Sigmoid colon (tissue), 7 donors: Measurements from ENCODE around the gene PRPF40B. TPM values are rescaled to one million over a fixed set of nuclear protein-coding genes. Genes with fewer than 3 reads are reported as not detected.

Source experiments
- DNase-seq: peaks from one replicate; pipeline ENCODE4 v3.0.0-alpha.2; 2019
- H3K27ac ChIP-seq, 4 donors: fragments of 200-600 bp; sonication (generic); one replicate each; pipeline ENCODE4 v1.5.1; 2016 to 2019; ENCODE audit warnings: mild to moderate bottlenecking in 1 of 4
- H3K27me3 ChIP-seq, 3 donors: fragments of 200-600 bp; sonication (generic); one replicate each; pipeline ENCODE4 v1.5.1; 2019; ENCODE audit warnings: mild to moderate bottlenecking in 1 of 3
- H3K36me3 ChIP-seq, 4 donors: fragments of 200-600 bp; sonication (generic); one replicate each; pipeline ENCODE4 v1.5.1; 2016 to 2019
- H3K4me1 ChIP-seq, 4 donors: fragments of 200-600 bp; sonication (generic); one replicate each; pipeline ENCODE4 v1.5.1; 2017 to 2019
- H3K4me3 ChIP-seq, 4 donors: fragments of 200-600 bp; sonication (generic); one replicate each; pipeline ENCODE4 v1.5.1; 2017 to 2019; ENCODE audit warnings: mild to moderate bottlenecking in 2 of 4, moderate library complexity in 1 of 4
- H3K9me3 ChIP-seq, 4 donors: fragments of 200-600 bp in 3 of 4; sonication (generic) in 3 of 4; one replicate each; pipeline versions ENCODE4 v1.5.1 to v1.6.1; 2013 to 2019
- EP300 ChIP-seq, 4 donors: sonication (generic); formaldehyde crosslinking; IDR thresholded peaks; one replicate each; pipeline ENCODE4 v1.6.1; 2017; ENCODE audit warnings: antibody characterized with exemption in 4 of 4
- POLR2A ChIP-seq, 2 donors: fragments of 450-650 bp; IDR thresholded peaks; one replicate each; pipeline ENCODE4 v1.6.1; 2016; ENCODE audit warnings: antibody characterized with exemption in 2 of 2, mild to moderate bottlenecking in 2 of 2, moderate library complexity in 2 of 2
- POLR2AphosphoS5 ChIP-seq, 4 donors: sonication (generic); formaldehyde crosslinking; IDR thresholded peaks; one replicate each; pipeline ENCODE4 v1.6.1; 2017; ENCODE audit warnings: antibody characterized with exemption in 4 of 4
- WGBS, 2 donors: extraction: QIAGEN DNeasy Blood & Tissue Kit; methylation state at CpG; one replicate each; pipeline ENCODE4 v1.1.7; 2013; 5-methylcytosine and 5-hydroxymethylcytosine counted together
- intact Hi-C: fragments of 100-400 bp; cut with DNase I; formaldehyde crosslinking; loops from one replicate; pipeline ENCODE4 v1.15.1; 2023
- polyA plus RNA-seq, 3 donors: library from polyadenylated mRNA; stranded (reverse); fragments of 200-250 nt; gene quantifications; one replicate each; pipeline ENCODE4 v1.2.3, GENCODE V29; 2013
- total RNA-seq, 4 donors: library from RNA; depleted of rRNA; stranded (reverse); fragments of >200 nt; gene quantifications; one replicate each; pipeline ENCODE4 v1.1.0, GENCODE V29; 2016
- TF ChIP-seq, protein P1 (sequence below), 4 experiments: fragments of 450-650 bp in 3 of 4; fragments of 200-600 bp in 1 of 4; IDR thresholded peaks; one replicate each; pipeline ENCODE4 v1.5.1; 2016 to 2019; ENCODE audit warnings: antibody characterized with exemption in 4 of 4, mild to moderate bottlenecking in 3 of 4, moderate library complexity in 2 of 4
- donor health status: healthy with polysubstance abuse.
- donor health status: Bipolar disorder and iron deficiency.
- donor health status: healthy.

Gene PRPF40B
- total and polyA plus RNA-seq, 7 donors: 1.4 to 27.5 (median 13.3) TPM

GRCh38 chr12:49631336-49631907 lies 8.1 kb downstream of the PRPF40B start:
- 90 to 97% methylated on average over 6 of the region's 6 CpGs for WGBS, 2 donors
- TF ChIP-seq, protein P1, sequence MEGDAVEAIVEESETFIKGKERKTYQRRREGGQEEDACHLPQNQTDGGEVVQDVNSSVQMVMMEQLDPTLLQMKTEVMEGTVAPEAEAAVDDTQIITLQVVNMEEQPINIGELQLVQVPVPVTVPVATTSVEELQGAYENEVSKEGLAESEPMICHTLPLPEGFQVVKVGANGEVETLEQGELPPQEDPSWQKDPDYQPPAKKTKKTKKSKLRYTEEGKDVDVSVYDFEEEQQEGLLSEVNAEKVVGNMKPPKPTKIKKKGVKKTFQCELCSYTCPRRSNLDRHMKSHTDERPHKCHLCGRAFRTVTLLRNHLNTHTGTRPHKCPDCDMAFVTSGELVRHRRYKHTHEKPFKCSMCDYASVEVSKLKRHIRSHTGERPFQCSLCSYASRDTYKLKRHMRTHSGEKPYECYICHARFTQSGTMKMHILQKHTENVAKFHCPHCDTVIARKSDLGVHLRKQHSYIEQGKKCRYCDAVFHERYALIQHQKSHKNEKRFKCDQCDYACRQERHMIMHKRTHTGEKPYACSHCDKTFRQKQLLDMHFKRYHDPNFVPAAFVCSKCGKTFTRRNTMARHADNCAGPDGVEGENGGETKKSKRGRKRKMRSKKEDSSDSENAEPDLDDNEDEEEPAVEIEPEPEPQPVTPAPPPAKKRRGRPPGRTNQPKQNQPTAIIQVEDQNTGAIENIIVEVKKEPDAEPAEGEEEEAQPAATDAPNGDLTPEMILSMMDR (IDR thresholded peaks at IDR 0.05): no peak
- TF ChIP-seq EP300 (IDR thresholded peaks at IDR 0.05): no peak
- TF ChIP-seq POLR2AphosphoS5 (IDR thresholded peaks at IDR 0.05): no peak
- TF ChIP-seq POLR2A (IDR thresholded peaks at IDR 0.05): no peak
- intact Hi-C loops: no loop called here
- Histone ChIP-seq H3K36me3 (peaks cover 0 to 25% (median 7%) of the 10 kb centered on the region in 4 donors), H3K27ac (no peak overlapping the region), H3K9me3 (no peaks in the 10 kb centered on the region), H3K27me3 (no peaks in the 10 kb centered on the region), H3K4me3 (no peak overlapping the region), H3K4me1 (peaks cover 0 to 3% (median 2%) of the 10 kb centered on the region in 4 donors)
- peak; percentile 54 for DNase-seq

DNA sequence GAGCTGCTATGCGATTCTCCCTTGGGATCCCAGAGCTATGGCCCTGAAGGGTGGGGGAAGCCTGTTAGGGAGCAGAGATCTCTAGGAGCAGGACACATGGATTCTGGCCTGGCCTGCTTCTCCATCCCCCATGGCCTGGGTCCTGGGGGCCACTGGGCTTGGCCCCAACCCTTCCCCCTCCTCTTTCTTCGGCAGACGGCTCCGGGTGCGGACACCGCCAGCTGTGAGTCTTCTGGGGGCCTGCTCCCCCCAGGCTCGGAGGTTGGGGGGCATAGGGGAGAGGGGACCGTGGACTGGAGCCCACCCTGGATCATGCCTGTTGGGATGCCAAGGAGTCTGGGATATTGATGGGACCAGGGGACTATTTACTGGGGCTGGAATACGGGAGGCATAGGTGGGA lies 9.0 kb downstream of the PRPF40B start:
- Histone ChIP-seq H3K36me3 (peaks cover 0 to 25% (median 7%) of the 10 kb centered on the region in 4 donors), H3K27ac (no peak overlapping the region), H3K27me3 (no peaks in the 10 kb centered on the region), H3K4me3 (no peak overlapping the region), H3K9me3 (no peaks in the 10 kb centered on the region), H3K4me1 (peaks cover 0 to 13% (median 12%) of the 10 kb centered on the region in 4 donors)
- 94% methylated on average over 9 of the region's 9 CpGs for WGBS, 2 donors
- TF ChIP-seq POLR2AphosphoS5 (IDR thresholded peaks at IDR 0.05) (no peak), EP300 (IDR thresholded peaks at IDR 0.05) (no peak), POLR2A (IDR thresholded peaks at IDR 0.05) (no peak)
- TF ChIP-seq, protein P1 (IDR thresholded peaks at IDR 0.05): no peak
- DNase-seq: peak; percentile 48
- intact Hi-C loops: no loop called here

DNA sequence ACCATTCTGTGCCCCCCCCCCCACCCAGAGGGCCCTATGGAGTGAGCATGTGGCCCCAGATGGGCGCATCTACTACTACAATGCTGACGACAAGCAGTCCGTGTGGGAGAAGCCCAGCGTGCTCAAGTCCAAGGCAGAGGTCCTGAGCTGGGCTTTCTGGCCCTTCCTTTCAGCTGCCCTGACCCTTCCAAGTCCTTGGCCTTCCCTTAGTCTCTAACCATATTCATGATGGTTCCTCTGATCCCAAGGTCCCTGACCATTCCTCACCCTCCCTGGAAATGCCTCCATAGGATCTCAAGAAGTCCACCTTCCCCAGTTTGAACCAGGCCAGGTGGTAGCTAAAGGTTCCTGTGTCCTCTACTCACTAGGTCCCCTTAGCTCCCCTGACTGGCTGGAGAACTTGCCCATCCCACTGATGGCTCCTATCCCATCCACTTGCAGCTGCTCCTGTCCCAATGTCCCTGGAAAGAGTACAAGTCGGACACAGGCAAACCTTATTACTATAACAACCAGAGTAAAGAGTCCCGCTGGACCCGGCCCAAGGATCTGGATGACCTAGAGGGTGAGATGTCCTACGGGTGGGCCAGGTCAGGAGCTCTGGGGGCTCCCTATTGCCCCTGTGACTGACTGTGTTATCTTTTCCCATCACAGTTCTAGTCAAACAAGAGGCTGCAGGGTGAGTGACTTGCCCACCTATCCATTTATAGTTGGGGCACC lies 9.8 kb downstream of the PRPF40B start:
- intact Hi-C loops: no loop called here
- Histone ChIP-seq H3K9me3 (no peaks in the 10 kb centered on the region), H3K27me3 (no peaks in the 10 kb centered on the region), H3K27ac (no peak overlapping the region), H3K36me3 (peaks cover 0 to 25% (median 7%) of the 10 kb centered on the region in 4 donors), H3K4me1 (peaks cover 0 to 19% (median 16%) of the 10 kb centered on the region in 4 donors), H3K4me3 (no peak overlapping the region)
- DNase-seq: peak; percentile 62
- TF ChIP-seq, protein P1 (IDR thresholded peaks at IDR 0.05): no peak
- TF ChIP-seq POLR2AphosphoS5 (IDR thresholded peaks at IDR 0.05) (no peak), POLR2A (IDR thresholded peaks at IDR 0.05) (no peak), EP300 (IDR thresholded peaks at IDR 0.05) (no peak)
- 93 to 95% methylated on average over 8 of the region's 8 CpGs for whole genome bisulfite sequencing, 2 donors

- Histone ChIP-seq H3K36me3 (peaks cover 0 to 25% (median 7%) of the 10 kb centered on the region in 4 donors), H3K4me1 (peaks cover 0 to 19% (median 16%) of the 10 kb centered on the region in 4 donors), H3K27ac (no peak overlapping the region), H3K9me3 (no peaks in the 10 kb centered on the region), H3K27me3 (no peaks in the 10 kb centered on the region), H3K4me3 (no peak overlapping the region)
- intact Hi-C loops: no loop called here
- no peak for TF ChIP-seq EP300 (IDR thresholded peaks at IDR 0.05)
- DNase-seq: no peak
- 93 to 95% methylated on average over 2 of the region's 2 CpGs for WGBS, 2 donors
These were observed 10.5 kb downstream of the PRPF40B start for GRCh38 chr12:49633703-49634345.

GRCh38 chr12:49635036-49635435 lies 11.7 kb downstream of the PRPF40B start:
- TF ChIP-seq POLR2AphosphoS5 (IDR thresholded peaks at IDR 0.05) (no peak), EP300 (IDR thresholded peaks at IDR 0.05) (no peak), POLR2A (IDR thresholded peaks at IDR 0.05) (no peak)
- TF ChIP-seq, protein P1 (IDR thresholded peaks at IDR 0.05): no peak
- peaks cover 2 to 33% (median 7%) of the 10 kb centered on the region in 4 donors for H3K36me3 ChIP-seq
- no peaks in the 10 kb centered on the region for H3K9me3 ChIP-seq
- peaks cover 0 to 19% (median 16%) of the 10 kb centered on the region in 4 donors for H3K4me1 ChIP-seq
- DNase-seq: no peak
- no peak overlapping the region for H3K4me3 ChIP-seq
- H3K27ac ChIP-seq: no peak overlapping the region
- intact Hi-C loops: no loop called here
- WGBS, 2 donors: 92 to 93% methylated on average over 9 of the region's 9 CpGs
- no peaks in the 10 kb centered on the region for H3K27me3 ChIP-seq
